ENCODE results near the gene TBX10.

- TF ChIP-seq GATA2 (IDR thresholded peaks at IDR 0.05; ENCODE audit: low read depth, low read length) (no peak), GATA3 (IDR thresholded peaks at IDR 0.05; ENCODE audit: low read depth, low read length) (no peak)
Observed at GRCh38 chr11:67610302-67610868, 29.2 kb downstream of the TBX10 start.
